Liver (tissue), 9 donors: Measurements from ENCODE around the gene DIABLO. TPM values are rescaled to one million over a fixed set of nuclear protein-coding genes. Genes with fewer than 3 reads are reported as not detected.

Experiments used
- DNase-seq: peaks from one replicate; pipeline ENCODE4 v3.0.0-alpha.2; 2017; ENCODE audit warnings: low spot score
- H3K27ac ChIP-seq, 2 donors: one replicate each; pipeline ENCODE4 v1.7.0; 2013; ENCODE audit warnings: inconsistent platforms in 2 of 2, low read length in 2 of 2, control low read depth in 1 of 2, low read depth in 1 of 2, mild to moderate bottlenecking in 1 of 2
- H3K27me3 ChIP-seq, 4 donors: one replicate each; pipeline versions ENCODE4 v1.6.1 to v1.7.0; 2013; ENCODE audit warnings: low read length in 3 of 4, inconsistent platforms in 1 of 4, mild to moderate bottlenecking in 1 of 4, moderate library complexity in 1 of 4; ENCODE audit not compliant: control insufficient read depth in 4 of 4, insufficient read depth in 4 of 4
- H3K36me3 ChIP-seq, 4 donors: one replicate each; pipeline versions ENCODE4 v1.6.1 to v1.7.0; 2013; ENCODE audit warnings: low read length in 3 of 4, mild to moderate bottlenecking in 3 of 4, low read depth in 1 of 4, moderate library complexity in 1 of 4; ENCODE audit not compliant: control insufficient read depth in 4 of 4, insufficient read depth in 3 of 4
- H3K4me1 ChIP-seq, 4 donors: one replicate each; pipeline versions ENCODE4 v1.6.1 to v1.7.0; 2013; ENCODE audit warnings: low read length in 3 of 4, mild to moderate bottlenecking in 3 of 4, moderate library complexity in 1 of 4; ENCODE audit not compliant: control insufficient read depth in 4 of 4, insufficient read depth in 4 of 4
- H3K4me3 ChIP-seq, 3 donors: one replicate each; pipeline versions ENCODE4 v1.6.1 to v1.7.0; 2013; ENCODE audit warnings: low read length in 3 of 3, control low read depth in 1 of 3, low read depth in 1 of 3, mild to moderate bottlenecking in 1 of 3
- H3K9ac ChIP-seq, 2 donors: one replicate each; pipeline ENCODE4 v1.7.0; 2013; ENCODE audit warnings: low read length in 2 of 2, mild to moderate bottlenecking in 2 of 2, moderate library complexity in 2 of 2, control low read depth in 1 of 2, low read depth in 1 of 2
- H3K9me3 ChIP-seq, 4 donors: one replicate each; pipeline versions ENCODE4 v1.6.1 to v1.7.0; 2013; ENCODE audit warnings: low read length in 3 of 4; ENCODE audit not compliant: control insufficient read depth in 4 of 4
- EGR1 ChIP-seq, 2 donors: IDR thresholded peaks; 2 replicates each; pipeline ENCODE4 v1.6.1; 2016 to 2018; ENCODE audit warnings: antibody characterized with exemption in 2 of 2, low read depth in 2 of 2
- FOXA1 ChIP-seq: IDR thresholded peaks from 2 replicates; pipeline ENCODE4 v1.6.1; 2016; ENCODE audit warnings: antibody characterized with exemption
- FOXA2 ChIP-seq: IDR thresholded peaks from 2 replicates; pipeline ENCODE4 v1.6.1; 2016; ENCODE audit warnings: antibody characterized with exemption
- GABPA ChIP-seq, 2 donors: IDR thresholded peaks in 1 of 2; conservative IDR thresholded peaks in 1 of 2; 2 replicates each; pipeline ENCODE4 v1.6.1; 2016; ENCODE audit warnings: antibody characterized with exemption in 2 of 2, mild to moderate bottlenecking in 1 of 2, moderate library complexity in 1 of 2
- HNF4A ChIP-seq, 2 donors: conservative IDR thresholded peaks; 2 replicates each; pipeline ENCODE4 v1.6.1; 2016; ENCODE audit warnings: antibody characterized with exemption in 2 of 2, mild to moderate bottlenecking in 2 of 2
- HNF4G ChIP-seq: IDR thresholded peaks from 2 replicates; pipeline ENCODE4 v1.6.1; 2016; ENCODE audit warnings: antibody characterized with exemption
- JUND ChIP-seq, 2 donors: IDR thresholded peaks; 2 replicates each; pipeline ENCODE4 v1.6.1; 2016; ENCODE audit warnings: antibody characterized with exemption in 2 of 2
- NR2F2 ChIP-seq: IDR thresholded peaks from 2 replicates; pipeline ENCODE4 v1.6.1; 2016; ENCODE audit warnings: antibody characterized with exemption
- RAD21 ChIP-seq, 2 donors: IDR thresholded peaks; 2 replicates each; pipeline ENCODE4 v1.6.1; 2016; ENCODE audit warnings: antibody characterized with exemption in 2 of 2, mild to moderate bottlenecking in 2 of 2
- RXRA ChIP-seq, 2 donors: IDR thresholded peaks; 2 replicates each; pipeline ENCODE4 v1.6.1; 2017 to 2018; ENCODE audit warnings: antibody characterized with exemption in 2 of 2, mild to moderate bottlenecking in 1 of 2
- SP1 ChIP-seq: IDR thresholded peaks from 2 replicates; pipeline ENCODE4 v1.6.1; 2018; ENCODE audit warnings: antibody characterized with exemption, mild to moderate bottlenecking
- TAF1 ChIP-seq: conservative IDR thresholded peaks from 2 replicates; pipeline ENCODE4 v1.6.1; 2016; ENCODE audit warnings: antibody characterized with exemption, mild to moderate bottlenecking
- YY1 ChIP-seq: IDR thresholded peaks from 2 replicates; pipeline ENCODE4 v1.6.1; 2016; ENCODE audit warnings: antibody characterized with exemption, mild to moderate bottlenecking
- WGBS: extraction: QIAGEN DNeasy Blood & Tissue Kit; methylation state at CpG from one replicate; pipeline ENCODE4 v1.1.7; 2013; 5-methylcytosine and 5-hydroxymethylcytosine counted together
- polyA plus RNA-seq, 2 donors: library from polyadenylated mRNA; stranded (reverse) in 1 of 2; unstranded in 1 of 2; fragments of 200-250 nt in 1 of 2; fragments of >200 nt in 1 of 2; fragmentation: Nextera tagmentation in 1 of 2; extraction: Ambion mirVana in 1 of 2; gene quantifications; one replicate each; pipeline versions ENCODE4 v1.2.1 to v1.2.3, GENCODE V29; 2013 to 2015
- total RNA-seq, 2 donors: library from RNA; depleted of rRNA; stranded (reverse); fragments of >200 nt; gene quantifications; one replicate each; pipeline ENCODE4 v1.2.3, GENCODE V29; 2014
- TF ChIP-seq, protein P1 (sequence below): fragments of 150-350 bp; IDR thresholded peaks from 2 replicates; pipeline ENCODE4 v1.5.1; 2017; ENCODE audit warnings: improper control_type of control experiment, low read depth, low read length; ENCODE audit not compliant: missing input control
- TF ChIP-seq, protein P2 (sequence below): IDR thresholded peaks from 2 replicates; pipeline ENCODE4 v1.6.1; 2016; ENCODE audit warnings: antibody characterized with exemption
- TF ChIP-seq, protein P3 (sequence below): IDR thresholded peaks from 2 replicates; pipeline ENCODE4 v1.6.1; 2016; ENCODE audit warnings: antibody characterized with exemption
- TF ChIP-seq, protein P4 (sequence below): IDR thresholded peaks from 2 replicates; pipeline ENCODE4 v1.6.1; 2016; ENCODE audit warnings: antibody characterized with exemption, mild to moderate bottlenecking
- TF ChIP-seq, protein P5 (sequence below): IDR thresholded peaks from 2 replicates; pipeline ENCODE4 v1.6.1; 2016; ENCODE audit warnings: antibody characterized with exemption
- donor health status: healthy.
- donor health status: healthy.
- donor health status: healthy.
- donor health status: healthy.
- donor health status: healthy.

Gene DIABLO
- total and polyA plus RNA-seq, 4 donors: 20.4 to 34.4 (median 28.5) TPM

DNA sequence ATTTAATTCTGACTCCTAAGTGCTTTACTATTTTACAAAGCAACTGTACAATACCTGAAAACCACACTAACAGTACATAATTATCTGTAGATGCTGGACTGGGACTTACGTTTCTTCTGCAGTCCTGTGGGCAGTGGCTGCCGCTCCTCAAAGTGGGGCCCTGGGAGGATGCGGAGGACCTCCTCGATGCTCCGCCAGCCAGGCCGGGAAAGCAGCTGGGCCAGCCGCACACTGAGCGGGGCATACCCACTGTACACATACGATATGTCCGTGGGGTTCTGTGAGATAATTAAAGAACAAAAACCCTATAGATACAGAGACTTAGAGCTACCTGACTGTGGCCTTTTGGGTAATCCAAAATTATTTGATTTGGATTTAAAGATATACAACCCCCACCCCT is 6.8 kb upstream of the DIABLO start:
- peaks cover 0 to 10% (median 6%) of the 10 kb centered on the region in 4 donors for H3K4me1 ChIP-seq
- H3K9me3 ChIP-seq: no peaks in the 10 kb centered on the region
- H3K4me3 ChIP-seq: no peak overlapping the region
- WGBS: 96% methylated on average over 10 of the region's 10 CpGs
- H3K36me3 ChIP-seq: peaks cover 1 to 25% (median 18%) of the 10 kb centered on the region in 4 donors
- DNase-seq: no peak
- no peak overlapping the region for H3K27ac ChIP-seq
- no peaks in the 10 kb centered on the region for H3K27me3 ChIP-seq
- H3K9ac ChIP-seq: no peak overlapping the region
- no peak for TF ChIP-seq HNF4A (conservative IDR thresholded peaks at IDR 0.05)
- TF ChIP-seq JUND (IDR thresholded peaks at IDR 0.05): no peak
- no peak for TF ChIP-seq GABPA (IDR thresholded peaks at IDR 0.05 in 1 of 2, conservative IDR thresholded peaks at IDR 0.05 in 1 of 2)
- TF ChIP-seq FOXA2: no peak
- TF ChIP-seq, protein P1, sequence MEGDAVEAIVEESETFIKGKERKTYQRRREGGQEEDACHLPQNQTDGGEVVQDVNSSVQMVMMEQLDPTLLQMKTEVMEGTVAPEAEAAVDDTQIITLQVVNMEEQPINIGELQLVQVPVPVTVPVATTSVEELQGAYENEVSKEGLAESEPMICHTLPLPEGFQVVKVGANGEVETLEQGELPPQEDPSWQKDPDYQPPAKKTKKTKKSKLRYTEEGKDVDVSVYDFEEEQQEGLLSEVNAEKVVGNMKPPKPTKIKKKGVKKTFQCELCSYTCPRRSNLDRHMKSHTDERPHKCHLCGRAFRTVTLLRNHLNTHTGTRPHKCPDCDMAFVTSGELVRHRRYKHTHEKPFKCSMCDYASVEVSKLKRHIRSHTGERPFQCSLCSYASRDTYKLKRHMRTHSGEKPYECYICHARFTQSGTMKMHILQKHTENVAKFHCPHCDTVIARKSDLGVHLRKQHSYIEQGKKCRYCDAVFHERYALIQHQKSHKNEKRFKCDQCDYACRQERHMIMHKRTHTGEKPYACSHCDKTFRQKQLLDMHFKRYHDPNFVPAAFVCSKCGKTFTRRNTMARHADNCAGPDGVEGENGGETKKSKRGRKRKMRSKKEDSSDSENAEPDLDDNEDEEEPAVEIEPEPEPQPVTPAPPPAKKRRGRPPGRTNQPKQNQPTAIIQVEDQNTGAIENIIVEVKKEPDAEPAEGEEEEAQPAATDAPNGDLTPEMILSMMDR: no peak
- TF ChIP-seq, protein P2, sequence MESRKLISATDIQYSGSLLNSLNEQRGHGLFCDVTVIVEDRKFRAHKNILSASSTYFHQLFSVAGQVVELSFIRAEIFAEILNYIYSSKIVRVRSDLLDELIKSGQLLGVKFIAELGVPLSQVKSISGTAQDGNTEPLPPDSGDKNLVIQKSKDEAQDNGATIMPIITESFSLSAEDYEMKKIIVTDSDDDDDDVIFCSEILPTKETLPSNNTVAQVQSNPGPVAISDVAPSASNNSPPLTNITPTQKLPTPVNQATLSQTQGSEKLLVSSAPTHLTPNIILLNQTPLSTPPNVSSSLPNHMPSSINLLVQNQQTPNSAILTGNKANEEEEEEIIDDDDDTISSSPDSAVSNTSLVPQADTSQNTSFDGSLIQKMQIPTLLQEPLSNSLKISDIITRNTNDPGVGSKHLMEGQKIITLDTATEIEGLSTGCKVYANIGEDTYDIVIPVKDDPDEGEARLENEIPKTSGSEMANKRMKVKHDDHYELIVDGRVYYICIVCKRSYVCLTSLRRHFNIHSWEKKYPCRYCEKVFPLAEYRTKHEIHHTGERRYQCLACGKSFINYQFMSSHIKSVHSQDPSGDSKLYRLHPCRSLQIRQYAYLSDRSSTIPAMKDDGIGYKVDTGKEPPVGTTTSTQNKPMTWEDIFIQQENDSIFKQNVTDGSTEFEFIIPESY: no peak
- TF ChIP-seq, protein P3, sequence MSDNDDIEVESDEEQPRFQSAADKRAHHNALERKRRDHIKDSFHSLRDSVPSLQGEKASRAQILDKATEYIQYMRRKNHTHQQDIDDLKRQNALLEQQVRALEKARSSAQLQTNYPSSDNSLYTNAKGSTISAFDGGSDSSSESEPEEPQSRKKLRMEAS: no peak
- TF ChIP-seq FOXA1: no peak
- no peak for TF ChIP-seq NR2F2
- TF ChIP-seq, protein P4, sequence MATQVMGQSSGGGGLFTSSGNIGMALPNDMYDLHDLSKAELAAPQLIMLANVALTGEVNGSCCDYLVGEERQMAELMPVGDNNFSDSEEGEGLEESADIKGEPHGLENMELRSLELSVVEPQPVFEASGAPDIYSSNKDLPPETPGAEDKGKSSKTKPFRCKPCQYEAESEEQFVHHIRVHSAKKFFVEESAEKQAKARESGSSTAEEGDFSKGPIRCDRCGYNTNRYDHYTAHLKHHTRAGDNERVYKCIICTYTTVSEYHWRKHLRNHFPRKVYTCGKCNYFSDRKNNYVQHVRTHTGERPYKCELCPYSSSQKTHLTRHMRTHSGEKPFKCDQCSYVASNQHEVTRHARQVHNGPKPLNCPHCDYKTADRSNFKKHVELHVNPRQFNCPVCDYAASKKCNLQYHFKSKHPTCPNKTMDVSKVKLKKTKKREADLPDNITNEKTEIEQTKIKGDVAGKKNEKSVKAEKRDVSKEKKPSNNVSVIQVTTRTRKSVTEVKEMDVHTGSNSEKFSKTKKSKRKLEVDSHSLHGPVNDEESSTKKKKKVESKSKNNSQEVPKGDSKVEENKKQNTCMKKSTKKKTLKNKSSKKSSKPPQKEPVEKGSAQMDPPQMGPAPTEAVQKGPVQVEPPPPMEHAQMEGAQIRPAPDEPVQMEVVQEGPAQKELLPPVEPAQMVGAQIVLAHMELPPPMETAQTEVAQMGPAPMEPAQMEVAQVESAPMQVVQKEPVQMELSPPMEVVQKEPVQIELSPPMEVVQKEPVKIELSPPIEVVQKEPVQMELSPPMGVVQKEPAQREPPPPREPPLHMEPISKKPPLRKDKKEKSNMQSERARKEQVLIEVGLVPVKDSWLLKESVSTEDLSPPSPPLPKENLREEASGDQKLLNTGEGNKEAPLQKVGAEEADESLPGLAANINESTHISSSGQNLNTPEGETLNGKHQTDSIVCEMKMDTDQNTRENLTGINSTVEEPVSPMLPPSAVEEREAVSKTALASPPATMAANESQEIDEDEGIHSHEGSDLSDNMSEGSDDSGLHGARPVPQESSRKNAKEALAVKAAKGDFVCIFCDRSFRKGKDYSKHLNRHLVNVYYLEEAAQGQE: no peak
- TF ChIP-seq YY1: no peak
- TF ChIP-seq TAF1: no peak
- TF ChIP-seq HNF4G: no peak
- TF ChIP-seq SP1: no peak
- no peak for TF ChIP-seq RAD21 (IDR thresholded peaks at IDR 0.05)
- TF ChIP-seq, protein P5, sequence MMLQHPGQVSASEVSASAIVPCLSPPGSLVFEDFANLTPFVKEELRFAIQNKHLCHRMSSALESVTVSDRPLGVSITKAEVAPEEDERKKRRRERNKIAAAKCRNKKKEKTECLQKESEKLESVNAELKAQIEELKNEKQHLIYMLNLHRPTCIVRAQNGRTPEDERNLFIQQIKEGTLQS: no peak
- TF ChIP-seq RXRA (IDR thresholded peaks at IDR 0.05): no peak
- no peak for TF ChIP-seq EGR1 (IDR thresholded peaks at IDR 0.05; ENCODE audit: low read depth in 2 of 2)
